ENCODE data around the gene CDC42SE2.
A peak's percentile ranks its signal among the peaks of the same experiment; 100 is the strongest.
"Not testable (repeated sequence)": the region's sequence is repeated elsewhere in the genome, so short reads cannot be mapped to it uniquely, and the experiment has no call there.

Gene CDC42SE2

GRCh38 chr5:131266370-131267060, 2.7 kb downstream of the CDC42SE2 start:
- no peak for DNase-seq (ENCODE audit: low read depth)
- no peak for TF ChIP-seq CTCF (conservative IDR thresholded peaks at IDR 0.05; ENCODE audit: low read depth, low read length)
- H3K4me3 ChIP-seq (ENCODE audit: low read depth, low read length), result no peak overlapping the region

GRCh38 chr5:131268758-131269370, 5.0 kb downstream of the CDC42SE2 start:
- no peak for TF ChIP-seq CTCF (conservative IDR thresholded peaks at IDR 0.05; ENCODE audit: low read depth, low read length)
- DNase-seq (ENCODE audit: low read depth), result peak; percentile 23
- H3K4me3 ChIP-seq (ENCODE audit: low read depth, low read length), result no peak overlapping the region

DNA sequence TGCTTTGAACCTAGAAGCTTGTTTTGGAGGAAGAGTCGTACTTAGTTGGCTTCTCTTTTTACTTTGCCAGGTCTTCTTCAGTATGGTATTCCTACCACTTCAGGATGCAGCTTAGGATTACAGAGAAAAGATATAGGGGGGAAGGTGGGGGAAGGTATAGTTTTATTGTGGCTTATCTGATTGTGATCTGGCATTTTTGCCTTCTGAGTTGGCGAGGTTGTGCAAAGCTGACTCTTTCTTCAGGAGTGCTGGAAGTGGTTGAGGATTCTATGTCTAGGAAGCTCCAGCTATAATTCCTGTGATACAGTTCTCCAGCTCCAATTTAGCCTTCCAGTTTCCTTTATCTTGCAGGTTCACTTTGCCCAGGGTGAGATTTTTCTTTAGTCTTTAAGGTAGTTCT, 7.0 kb downstream of the CDC42SE2 start:
- no peak overlapping the region for H3K4me3 ChIP-seq (ENCODE audit: low read depth, low read length)
- TF ChIP-seq CTCF (conservative IDR thresholded peaks at IDR 0.05; ENCODE audit: low read depth, low read length), result no peak
- DNase-seq (ENCODE audit: low read depth), result peak; percentile 19

GRCh38 chr5:131271888-131272287, 8.0 kb downstream of the CDC42SE2 start:
- DNase-seq (ENCODE audit: low read depth); H3K4me3 ChIP-seq (ENCODE audit: low read depth, low read length): not testable (repeated sequence)

DNA sequence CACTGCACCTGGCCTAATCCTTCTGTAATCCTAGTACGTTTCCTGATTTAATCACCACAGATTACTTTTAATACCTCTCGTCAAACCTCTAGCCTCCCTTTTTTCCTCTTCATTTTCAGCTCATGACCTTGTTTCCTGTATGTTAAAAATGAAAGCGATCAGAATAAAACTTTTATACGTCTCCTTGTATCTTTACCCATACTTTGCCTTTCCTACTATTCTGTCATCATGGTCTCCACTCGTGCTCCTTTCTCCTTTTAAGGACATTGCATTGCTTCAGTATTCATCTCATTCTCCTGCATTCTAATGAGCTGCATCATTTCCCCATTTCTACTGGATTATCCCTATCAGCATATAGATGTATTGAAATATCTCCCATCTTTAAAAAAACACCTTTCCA, 8.5 kb downstream of the CDC42SE2 start:
- TF ChIP-seq CTCF (conservative IDR thresholded peaks at IDR 0.05; ENCODE audit: low read depth, low read length), result no peak
- no peak overlapping the region for H3K4me3 ChIP-seq (ENCODE audit: low read depth, low read length)
- DNase-seq (ENCODE audit: low read depth), result no peak

DNA sequence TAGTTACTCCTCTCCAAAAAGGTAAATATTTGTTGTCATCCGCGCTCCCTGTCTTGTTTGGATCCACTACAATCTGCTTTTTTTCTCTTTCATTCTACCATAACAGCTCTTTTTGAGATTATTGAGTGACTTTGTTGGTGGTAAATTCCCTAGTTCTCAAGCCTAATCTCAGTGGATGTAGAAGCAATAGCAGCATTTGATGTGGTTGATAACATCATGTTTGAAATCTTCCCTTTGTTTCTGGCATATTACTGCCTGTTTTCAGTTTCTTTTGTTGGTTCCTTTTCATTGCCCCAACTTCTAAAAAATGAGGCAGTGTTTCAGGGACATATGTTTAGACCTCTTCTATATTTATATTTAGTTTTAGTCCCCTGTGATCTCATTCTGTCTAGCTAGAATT, 8.9 kb downstream of the CDC42SE2 start:
- TF ChIP-seq CTCF (conservative IDR thresholded peaks at IDR 0.05; ENCODE audit: low read depth, low read length), result no peak
- DNase-seq (ENCODE audit: low read depth), result no peak
- H3K4me3 ChIP-seq (ENCODE audit: low read depth, low read length), result no peak overlapping the region

GRCh38 chr5:131274326-131275063, 10.6 kb downstream of the CDC42SE2 start:
- no peak for TF ChIP-seq CTCF (conservative IDR thresholded peaks at IDR 0.05; ENCODE audit: low read depth, low read length)
- DNase-seq (ENCODE audit: low read depth), result no peak
- no peak overlapping the region for H3K4me3 ChIP-seq (ENCODE audit: low read depth, low read length)

Measured in choroid plexus epithelial cell (primary cell).